ENCODE data around the gene TMEM208.

Gene TMEM208

GRCh38 chr16:67254801-67255552 lies 28.0 kb downstream of the TMEM208 start:
- DNase-seq = no peak

DNA sequence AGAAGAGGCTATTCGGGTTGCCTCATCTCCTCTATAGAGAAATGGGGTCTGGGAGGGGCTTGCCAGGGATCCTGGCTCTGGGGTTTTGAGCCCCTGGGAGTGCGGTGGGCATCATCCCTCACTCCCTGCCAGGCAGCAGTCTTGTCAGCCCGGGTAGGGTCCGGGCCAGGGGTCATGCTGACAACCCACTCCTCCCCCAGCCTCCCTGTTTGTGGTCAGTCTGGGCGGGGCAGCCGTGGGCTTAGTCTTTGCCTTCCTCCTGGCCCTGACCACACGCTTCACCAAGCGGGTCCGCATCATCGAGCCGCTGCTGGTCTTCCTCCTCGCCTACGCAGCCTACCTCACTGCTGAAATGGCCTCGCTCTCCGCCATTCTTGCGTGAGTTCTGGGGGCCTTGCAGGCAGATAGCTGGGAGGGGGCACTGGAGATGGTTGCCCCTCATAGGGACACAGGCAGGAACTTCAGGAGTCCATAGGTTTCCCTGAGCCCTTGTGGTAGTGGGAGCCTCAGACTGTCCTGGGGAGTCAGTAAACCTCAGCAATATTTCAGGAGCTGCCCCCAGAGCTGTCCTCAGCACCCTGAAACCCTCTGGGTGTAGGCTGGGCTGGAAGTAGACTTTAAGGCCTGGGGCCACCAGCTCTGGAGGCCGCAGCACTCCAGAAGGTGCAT lies 28.8 kb downstream of the TMEM208 start:
- no peak for DNase-seq

DNA sequence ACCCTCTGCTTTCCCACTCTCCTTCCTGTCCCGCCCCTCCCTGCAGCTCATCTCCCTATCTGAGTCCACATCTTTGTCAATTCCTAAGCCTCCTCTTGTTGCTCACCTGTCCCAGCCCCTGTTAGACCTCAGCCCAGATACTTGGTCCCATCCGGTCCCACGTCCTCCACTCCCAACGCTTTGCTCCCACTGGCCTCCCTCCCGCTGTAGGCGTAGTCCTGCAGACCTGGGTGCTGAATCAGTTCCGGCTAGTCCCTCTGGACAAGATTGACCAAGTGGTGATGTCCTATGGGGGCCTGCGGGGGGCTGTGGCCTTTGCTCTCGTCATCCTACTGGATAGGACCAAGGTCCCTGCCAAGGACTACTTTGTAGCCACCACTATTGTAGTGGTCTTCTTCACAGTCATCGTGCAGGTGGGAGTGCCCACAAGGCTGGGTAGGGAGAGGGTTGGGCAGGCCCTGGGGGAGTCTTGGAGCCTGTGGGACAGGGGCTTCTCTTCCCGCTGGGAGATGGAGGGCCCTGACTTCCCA lies 29.8 kb downstream of the TMEM208 start:
- DNase-seq = no peak

GRCh38 chr16:67257486-67258160 lies 30.7 kb downstream of the TMEM208 start:
- DNase-seq = no peak

DNA sequence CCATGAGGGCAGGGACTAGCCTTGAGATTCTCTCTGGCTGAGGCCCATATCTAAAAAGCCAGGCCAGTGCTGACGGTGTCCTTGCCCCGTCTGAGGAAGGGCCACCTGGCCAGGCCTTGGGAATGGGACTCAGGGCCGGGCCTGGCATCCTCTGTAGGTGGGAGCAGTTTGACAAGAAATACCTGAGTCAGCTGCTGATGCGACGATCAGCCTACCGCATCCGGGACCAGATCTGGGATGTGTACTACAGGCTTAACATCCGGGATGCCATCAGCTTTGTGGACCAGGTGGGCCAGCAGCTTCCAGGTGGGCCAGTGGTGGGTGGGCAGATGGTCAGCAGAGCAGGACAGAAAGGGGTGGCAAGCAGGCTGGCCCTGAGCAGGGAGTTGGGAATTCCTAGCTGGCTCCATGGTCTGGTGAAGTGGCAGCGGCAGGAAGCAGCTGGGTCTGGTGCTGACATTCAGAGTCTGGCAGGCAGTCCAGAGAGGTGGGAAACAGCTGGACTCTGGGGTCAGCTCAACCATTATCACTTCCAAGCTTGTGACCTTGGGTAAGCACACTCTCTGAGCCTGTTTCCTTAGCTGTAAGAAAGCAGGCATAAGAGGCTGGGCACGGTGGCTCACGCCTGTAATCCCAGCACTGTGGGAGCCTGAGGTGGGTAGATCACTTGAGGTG lies 31.4 kb downstream of the TMEM208 start:
- DNase-seq = no peak

GRCh38 chr16:67259705-67260104 lies 32.8 kb downstream of the TMEM208 start:
- DNase-seq = no peak

GRCh38 chr16:67260426-67261063 lies 33.6 kb downstream of the TMEM208 start:
- peak; percentile 78 for DNase-seq

DNA sequence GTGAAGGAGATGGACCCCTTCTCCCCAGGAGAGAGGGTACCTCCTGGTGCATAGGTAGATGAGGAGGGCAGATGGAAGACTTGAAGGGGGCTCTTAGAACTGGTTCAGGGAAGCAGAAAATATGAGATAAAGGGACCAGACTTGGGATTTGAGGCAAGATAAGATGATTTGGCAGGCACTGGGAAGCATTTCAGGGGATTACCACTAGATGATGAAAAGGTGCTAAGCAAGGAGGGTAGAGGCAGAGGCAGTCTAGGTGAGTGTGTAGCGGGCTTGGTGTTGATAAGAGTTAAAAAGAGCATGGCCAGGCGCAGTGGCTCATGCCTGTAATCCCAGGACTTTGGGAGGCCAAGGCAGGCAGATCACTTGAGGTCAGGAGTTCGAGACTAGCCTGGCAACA lies 36.3 kb downstream of the TMEM208 start:
- no peak for DNase-seq

- no peak for DNase-seq
Measured at GRCh38 chr16:67264277-67264676, 37.3 kb downstream of the TMEM208 start.

DNA sequence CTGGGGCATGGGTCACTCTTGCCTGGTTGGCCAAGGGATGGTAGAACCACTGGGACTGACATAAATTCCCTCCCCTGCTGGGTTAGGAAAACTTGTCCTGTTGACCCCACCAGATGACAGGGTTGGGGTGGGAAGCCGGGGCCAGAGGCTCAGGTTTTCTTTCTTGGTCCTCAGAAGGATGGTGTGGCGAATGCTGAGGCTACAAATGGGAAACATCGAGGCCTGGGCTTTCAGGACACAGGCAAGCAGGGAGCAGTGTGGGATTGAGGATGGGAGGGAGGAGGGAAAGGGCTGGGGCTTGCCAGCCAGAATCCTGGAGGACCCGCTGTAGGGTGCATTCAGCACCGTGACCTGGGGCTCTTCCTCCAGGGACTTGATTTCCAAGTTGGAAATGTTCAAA lies 37.9 kb downstream of the TMEM208 start:
- no peak for DNase-seq

DNA sequence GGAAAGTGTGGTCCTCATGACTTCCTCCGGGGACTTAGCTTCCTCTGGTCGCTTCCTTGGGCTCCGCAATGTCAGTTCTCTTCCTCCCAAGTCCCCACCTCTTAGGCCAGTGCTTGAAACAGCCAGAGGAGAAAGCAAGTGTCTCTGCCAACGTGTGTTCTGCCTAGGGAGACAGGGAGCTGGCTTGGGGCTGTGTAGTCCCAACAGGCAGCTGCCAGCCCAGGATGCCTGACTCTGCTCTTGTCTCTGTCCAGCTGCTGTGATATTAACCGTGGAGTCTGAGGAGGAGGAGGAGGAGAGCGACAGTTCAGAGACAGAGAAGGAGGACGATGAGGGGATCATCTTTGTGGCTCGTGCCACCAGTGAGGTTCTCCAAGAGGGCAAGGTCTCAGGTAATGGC lies 38.9 kb downstream of the TMEM208 start:
- no peak for DNase-seq

DNA sequence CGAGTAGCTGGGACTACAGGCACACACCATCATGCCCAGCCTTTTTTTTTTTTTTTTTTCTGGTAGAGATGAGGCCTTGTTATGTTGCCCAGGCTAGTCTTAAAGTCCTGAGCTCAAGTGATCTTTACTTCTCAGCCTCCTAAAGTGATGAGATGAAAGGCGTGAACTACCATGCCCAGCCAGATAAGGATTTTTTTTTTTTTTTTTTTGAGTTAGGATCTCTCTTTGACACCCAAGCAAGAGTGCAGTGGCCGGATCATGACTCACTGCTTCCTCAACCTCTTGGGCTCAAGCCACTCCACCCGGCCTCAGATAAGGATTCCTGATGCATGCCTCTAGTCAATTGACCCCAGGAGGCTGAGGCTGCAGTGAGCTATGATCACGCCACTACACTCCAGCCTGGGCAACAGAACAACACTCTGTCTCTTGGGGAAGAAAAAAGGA lies 41.2 kb downstream of the TMEM208 start:
- peak; percentile 59 for DNase-seq

DNA sequence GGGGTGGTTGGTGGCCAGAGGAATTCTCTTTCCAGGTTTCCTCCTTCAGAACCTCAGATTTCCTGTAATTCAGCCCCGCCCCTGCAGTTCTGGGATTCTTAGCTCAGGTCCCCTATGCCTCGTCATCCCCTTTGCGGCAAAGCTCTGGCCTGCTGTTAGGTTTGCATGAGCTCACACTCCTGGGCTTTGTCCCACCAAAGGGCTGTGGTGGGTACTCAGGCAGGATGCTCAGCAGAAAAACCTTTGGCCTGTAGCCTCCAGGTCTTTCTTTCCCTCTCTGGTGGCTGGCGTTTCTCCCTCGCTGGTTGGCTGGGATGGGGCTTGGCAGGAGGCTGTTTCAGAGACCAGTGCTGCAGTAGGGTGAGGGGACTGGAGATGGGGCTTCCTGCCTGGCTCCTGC lies 42.8 kb downstream of the TMEM208 start:
- peak; percentile 20 for DNase-seq

GRCh38 chr16:67270931-67271338 lies 44.0 kb downstream of the TMEM208 start:
- no peak for DNase-seq

- DNase-seq = no peak
Measured at GRCh38 chr16:67271446-67271845, 44.5 kb downstream of the TMEM208 start.

GRCh38 chr16:67275321-67275720 lies 48.4 kb downstream of the TMEM208 start:
- no peak for DNase-seq

GRCh38 chr16:67277294-67277998 lies 50.5 kb downstream of the TMEM208 start:
- peak; percentile 9 for DNase-seq

DNA sequence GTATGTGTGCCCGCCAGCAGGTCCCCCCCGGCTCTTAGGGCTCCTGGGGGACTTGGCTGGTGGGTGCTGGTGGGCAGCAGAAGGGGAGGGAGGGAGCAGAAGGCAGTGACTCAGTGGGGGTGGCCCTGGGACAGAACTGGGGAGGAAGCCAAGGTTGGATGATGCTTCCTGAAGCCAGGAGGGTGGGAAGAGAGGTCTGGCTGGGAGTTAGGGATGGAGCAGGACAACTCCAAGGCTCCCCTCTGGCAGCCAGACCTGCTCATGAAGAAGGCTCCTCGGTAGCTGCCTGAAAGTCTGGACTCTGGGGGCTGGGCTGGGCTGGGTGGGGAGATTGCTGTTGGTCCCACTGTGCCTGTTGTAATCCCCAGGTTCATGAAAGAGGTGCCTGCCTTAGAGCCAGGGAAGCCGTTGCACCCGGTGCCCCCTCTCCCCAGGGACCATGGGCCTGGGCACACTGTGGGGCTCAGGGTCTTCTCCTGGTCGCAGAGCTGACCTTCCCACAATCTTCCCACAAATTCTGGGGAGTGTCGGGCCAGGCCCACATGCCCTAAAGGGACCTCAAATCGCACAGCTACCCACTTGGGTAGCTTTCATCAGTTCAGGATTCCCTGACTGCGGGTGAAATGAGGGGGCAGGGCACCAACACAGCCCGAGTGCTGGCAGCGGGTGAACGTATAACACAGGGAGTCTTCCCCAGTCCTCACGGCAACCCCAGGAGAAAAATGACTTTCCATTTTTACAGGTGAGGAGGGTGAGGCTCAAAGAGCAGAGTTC lies 51.3 kb downstream of the TMEM208 start:
- DNase-seq = no peak
